Neuronal stem cell (in vitro differentiated cells): Measurements from ENCODE around the gene SRRM4.

ENCODE experiments used
- DNase-seq: peaks from one replicate; pipeline ENCODE4 v3.0.0-alpha.2; 2013; ENCODE audit warnings: low spot score
- H2AFZ ChIP-seq: one replicate; pipeline ENCODE4 v1.6.1; 2013; ENCODE audit warnings: mild to moderate bottlenecking, low read length, inconsistent platforms
- H2AK5ac ChIP-seq: 2 replicates; pipeline ENCODE4 v1.6.1; 2013; ENCODE audit warnings: low read depth, mild to moderate bottlenecking, inconsistent platforms, low read length, moderate library complexity, mixed read lengths
- H2BK120ac ChIP-seq: 2 replicates; pipeline ENCODE4 v1.6.1; 2013; ENCODE audit warnings: low read depth, mild to moderate bottlenecking, inconsistent platforms, low read length, moderate library complexity, mixed read lengths
- H2BK12ac ChIP-seq: one replicate; pipeline ENCODE4 v1.6.1; 2013; ENCODE audit warnings: low read length, inconsistent platforms
- H2BK15ac ChIP-seq: 2 replicates; pipeline ENCODE4 v1.6.1; 2013; ENCODE audit warnings: mild to moderate bottlenecking, low read length, inconsistent platforms, mixed read lengths
- H2BK5ac ChIP-seq: one replicate; pipeline ENCODE4 v1.6.1; 2013; ENCODE audit warnings: inconsistent platforms, mild to moderate bottlenecking, low read length, moderate library complexity
- H3K14ac ChIP-seq: one replicate; pipeline ENCODE4 v1.6.1; 2013; ENCODE audit warnings: low read length, inconsistent platforms
- H3K18ac ChIP-seq: 2 replicates; pipeline ENCODE4 v1.6.1; 2013; ENCODE audit warnings: low read length, inconsistent platforms
- H3K23ac ChIP-seq: 2 replicates; pipeline ENCODE4 v1.6.1; 2013; ENCODE audit warnings: low read depth, mild to moderate bottlenecking, mixed read lengths, low read length, inconsistent platforms; ENCODE audit not compliant: poor library complexity
- H3K27ac ChIP-seq: replicated peaks from 3 replicates; pipeline ENCODE4 v1.5.1; 2013; ENCODE audit warnings: low read length, inconsistent platforms
- H3K27me3 ChIP-seq, 3 experiments: 2 replicates each; pipeline ENCODE4 v1.6.1; 2013; ENCODE audit warnings: low read length in 3 of 3, mild to moderate bottlenecking in 2 of 3, inconsistent platforms in 1 of 3, low read depth in 1 of 3, mixed read lengths in 1 of 3, moderate library complexity in 1 of 3; ENCODE audit not compliant: control insufficient read depth in 3 of 3, insufficient read depth in 3 of 3
- H3K36me3 ChIP-seq, 2 donors: replicated peaks in 1 of 2; 2 replicates each; pipeline ENCODE4 v1.6.1; 2013; ENCODE audit warnings: low read length in 2 of 2; ENCODE audit not compliant: control insufficient read depth in 2 of 2, insufficient read depth in 2 of 2
- H3K4ac ChIP-seq: 2 replicates; pipeline ENCODE4 v1.6.1; 2013; ENCODE audit warnings: inconsistent platforms, mild to moderate bottlenecking, low read length, moderate library complexity
- H3K4me1 ChIP-seq, 2 donors: 1 replicate in 1 of 2; 2 replicates in 1 of 2; pipeline ENCODE4 v1.6.1; 2013; ENCODE audit warnings: low read length in 2 of 2, low read depth in 1 of 2; ENCODE audit not compliant: control insufficient read depth in 2 of 2, insufficient read depth in 1 of 2
- H3K4me2 ChIP-seq: one replicate; pipeline ENCODE4 v1.6.1; 2013; ENCODE audit warnings: mild to moderate bottlenecking, low read length, inconsistent platforms; ENCODE audit not compliant: insufficient read depth, poor library complexity, severe bottlenecking
- H3K4me3 ChIP-seq, 2 donors: 2 replicates each; pipeline ENCODE4 v1.5.1; 2013; ENCODE audit warnings: low read length in 2 of 2, mild to moderate bottlenecking in 2 of 2, inconsistent platforms in 1 of 2, moderate library complexity in 1 of 2
- H3K79me1 ChIP-seq: one replicate; pipeline ENCODE4 v1.6.1; 2013; ENCODE audit warnings: low read depth, mild to moderate bottlenecking, inconsistent platforms, low read length, moderate library complexity
- H3K9ac ChIP-seq: one replicate; pipeline ENCODE4 v1.6.1; 2013; ENCODE audit warnings: mild to moderate bottlenecking, low read depth, low read length, inconsistent platforms; ENCODE audit not compliant: poor library complexity
- H3K9me3 ChIP-seq, 2 donors: replicated peaks in 1 of 2; 2 replicates each; pipeline versions ENCODE3 to v1.6.1; 2013; ENCODE audit warnings: low read length in 2 of 2, mild to moderate bottlenecking in 2 of 2, inconsistent platforms in 1 of 2, low read depth in 1 of 2, mixed read lengths in 1 of 2, moderate library complexity in 1 of 2; ENCODE audit not compliant: control insufficient read depth in 2 of 2, insufficient read depth in 1 of 2
- H4K8ac ChIP-seq: one replicate; pipeline ENCODE4 v1.6.1; 2013; ENCODE audit warnings: low read depth, mild to moderate bottlenecking, inconsistent platforms, low read length, moderate library complexity
- H4K91ac ChIP-seq: one replicate; pipeline ENCODE4 v1.6.1; 2013; ENCODE audit warnings: low read length, low read depth, mild to moderate bottlenecking, inconsistent platforms; ENCODE audit not compliant: poor library complexity
- WGBS, 2 donors: extraction: QIAGEN DNeasy Blood & Tissue Kit; methylation state at CpG; one replicate each; pipeline ENCODE4 v1.1.7; 2013; ENCODE audit warnings: missing lambda C conversion rate in 2 of 2, mixed read lengths in 1 of 2; ENCODE audit not compliant: insufficient read length in 2 of 2, insufficient replicate concordance in 1 of 2; ENCODE audit errors: extremely low coverage in 2 of 2; 5-methylcytosine and 5-hydroxymethylcytosine counted together

Gene SRRM4

GRCh38 chr12:119202544-119202943, 221.2 kb downstream of the SRRM4 start:
- Histone ChIP-seq H3K18ac (no peak overlapping the region), H3K9ac (no peak overlapping the region)
- no peak for DNase-seq

GRCh38 chr12:119204131-119204530, 222.8 kb downstream of the SRRM4 start:
- H3K4me2 ChIP-seq, result no peak overlapping the region
- H3K9ac ChIP-seq, result peak overlapping the region; percentile 17
- H2BK5ac ChIP-seq, result no peak overlapping the region
- no peak overlapping the region for H3K23ac ChIP-seq
- H4K8ac ChIP-seq, result no peak overlapping the region
- DNase-seq, result no peak
- H3K14ac ChIP-seq, result no peak overlapping the region
- H3K79me1 ChIP-seq, result no peaks in the 10 kb centered on the region
- no peak overlapping the region for H3K27ac ChIP-seq
- H2BK15ac ChIP-seq, result no peak overlapping the region
- no peak overlapping the region for H2AFZ ChIP-seq
- H2BK12ac ChIP-seq, result no peak overlapping the region
- no peak overlapping the region for H2AK5ac ChIP-seq
- no peaks in the 10 kb centered on the region for H3K36me3 ChIP-seq
- no peak overlapping the region for H3K4ac ChIP-seq
- H3K27me3 ChIP-seq, result no peaks in the 10 kb centered on the region
- H3K18ac ChIP-seq, result no peak overlapping the region
- no peaks in the 10 kb centered on the region for H3K9me3 ChIP-seq
- H3K4me1 ChIP-seq, result peaks cover 0 to 31% of the 10 kb centered on the region in 2 donors
- H2BK120ac ChIP-seq, result no peak overlapping the region
- H4K91ac ChIP-seq, result no peak overlapping the region
- no CpG with 5 or more reads among the region's 2 CpGs for WGBS, 2 donors
- no peak overlapping the region for H3K4me3 ChIP-seq

More at GRCh38 chr12:119202544-119202943, 221.2 kb downstream of the SRRM4 start:
- H2AK5ac ChIP-seq, result no peak overlapping the region
- no peaks in the 10 kb centered on the region for H3K27me3 ChIP-seq
- H3K4me2 ChIP-seq, result no peak overlapping the region
- no peak overlapping the region for H4K8ac ChIP-seq
- H3K23ac ChIP-seq, result no peak overlapping the region
- H2BK12ac ChIP-seq, result no peak overlapping the region
- no peak overlapping the region for H2AFZ ChIP-seq
- H2BK5ac ChIP-seq, result no peak overlapping the region
- no peak overlapping the region for H4K91ac ChIP-seq
- H3K36me3 ChIP-seq, result no peaks in the 10 kb centered on the region
- H3K9me3 ChIP-seq, result no peaks in the 10 kb centered on the region
- no peak overlapping the region for H3K27ac ChIP-seq
- H2BK120ac ChIP-seq, result no peak overlapping the region
- H3K4ac ChIP-seq, result no peak overlapping the region
- H3K79me1 ChIP-seq, result no peaks in the 10 kb centered on the region
- peaks cover 0 to 23% of the 10 kb centered on the region in 2 donors for H3K4me1 ChIP-seq
- H3K14ac ChIP-seq, result no peak overlapping the region
- no peak overlapping the region for H2BK15ac ChIP-seq
- H3K4me3 ChIP-seq, result no peak overlapping the region
- no CpG with 5 or more reads among the region's 2 CpGs for WGBS, 2 donors

- no peak overlapping the region for H2BK120ac ChIP-seq
- DNase-seq, result no peak
- no peak overlapping the region for H3K4me2 ChIP-seq
- H4K8ac ChIP-seq, result no peak overlapping the region
- no peaks in the 10 kb centered on the region for H3K9me3 ChIP-seq
- H3K27me3 ChIP-seq, result no peaks in the 10 kb centered on the region
- peak overlapping the region; percentile 44 for H3K18ac ChIP-seq
- H3K4ac ChIP-seq, result no peak overlapping the region
- H3K36me3 ChIP-seq, result no peaks in the 10 kb centered on the region
- no peak overlapping the region for H3K27ac ChIP-seq
- no peak overlapping the region for H3K23ac ChIP-seq
- peaks cover 0 to 31% of the 10 kb centered on the region in 2 donors for H3K4me1 ChIP-seq
- H2AK5ac ChIP-seq, result no peak overlapping the region
- H2BK15ac ChIP-seq, result peak overlapping the region; percentile 13
- H3K14ac ChIP-seq, result no peak overlapping the region
- H4K91ac ChIP-seq, result no peak overlapping the region
- H3K79me1 ChIP-seq, result no peaks in the 10 kb centered on the region
- H2AFZ ChIP-seq, result no peak overlapping the region
- no peak overlapping the region for H3K4me3 ChIP-seq
- WGBS, 2 donors, result no CpG with 5 or more reads among the region's 7 CpGs
- no peak overlapping the region for H3K9ac ChIP-seq
- no peak overlapping the region for H2BK12ac ChIP-seq
- H2BK5ac ChIP-seq, result no peak overlapping the region
Measured at GRCh38 chr12:119204671-119205285, 223.4 kb downstream of the SRRM4 start.

- H3K4me1 ChIP-seq, result peaks cover 0 to 31% of the 10 kb centered on the region in 2 donors
- no peak overlapping the region for H3K27ac ChIP-seq
- no peaks in the 10 kb centered on the region for H3K9me3 ChIP-seq
- no CpG with 5 or more reads among the region's 8 CpGs for WGBS, 2 donors
- H3K4me2 ChIP-seq, result no peak overlapping the region
- no peak overlapping the region for H2BK120ac ChIP-seq
- H2AK5ac ChIP-seq, result no peak overlapping the region
- H2AFZ ChIP-seq, result no peak overlapping the region
- no peaks in the 10 kb centered on the region for H3K79me1 ChIP-seq
- no peak overlapping the region for H3K4ac ChIP-seq
- H3K27me3 ChIP-seq, result no peaks in the 10 kb centered on the region
- H2BK5ac ChIP-seq, result no peak overlapping the region
- H2BK12ac ChIP-seq, result no peak overlapping the region
- no peak overlapping the region for H3K4me3 ChIP-seq
- peak; percentile 35 for DNase-seq
- no peak overlapping the region for H2BK15ac ChIP-seq
- no peak overlapping the region for H3K18ac ChIP-seq
- H4K8ac ChIP-seq, result no peak overlapping the region
- H3K14ac ChIP-seq, result no peak overlapping the region
- no peak overlapping the region for H3K23ac ChIP-seq
- H4K91ac ChIP-seq, result no peak overlapping the region
- H3K9ac ChIP-seq, result no peak overlapping the region
- H3K36me3 ChIP-seq, result no peaks in the 10 kb centered on the region
Measured at GRCh38 chr12:119206348-119207062, 225.2 kb downstream of the SRRM4 start.
